ENCODE measurements around the gene SMIM27.

GRCh38 chr9:32526707-32527048 lies 25.4 kb upstream of the SMIM27 start:
- TF ChIP-seq CTCF (IDR thresholded peaks at IDR 0.05; ENCODE audit: low read length) (no peak), EZH2 (optimal IDR thresholded peaks at IDR 0.05; ENCODE audit: low read depth, low read length) (no peak)
